Pons (tissue), 1 donor: Measurements from ENCODE around the gene ARHGAP42.

Experiments used
- DNase-seq: peaks from one replicate; pipeline ENCODE4 v3.0.0-alpha.2; 2016; ENCODE audit warnings: low spot score

ARHGAP42 gene

DNA sequence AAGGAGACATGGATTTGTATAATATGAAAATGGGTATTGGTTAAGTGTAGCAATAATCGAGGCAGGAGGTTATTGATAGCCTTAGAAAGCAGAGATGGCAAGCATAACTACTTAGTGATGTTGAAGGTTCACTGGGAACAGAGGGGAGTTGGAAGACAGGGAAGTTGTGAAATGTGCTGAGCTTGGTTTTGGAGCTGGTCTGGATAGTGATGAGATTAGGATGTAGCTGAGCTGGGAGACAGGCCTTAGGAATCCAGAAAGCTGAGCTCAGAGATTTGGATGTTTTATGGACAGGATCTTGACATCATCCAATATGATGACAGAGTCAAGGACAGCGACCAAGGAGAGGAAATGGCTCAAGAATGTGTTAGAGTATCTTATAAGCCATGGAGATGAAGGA, 113.1 kb downstream of the ARHGAP42 start:
- DNase-seq: no peak

DNA sequence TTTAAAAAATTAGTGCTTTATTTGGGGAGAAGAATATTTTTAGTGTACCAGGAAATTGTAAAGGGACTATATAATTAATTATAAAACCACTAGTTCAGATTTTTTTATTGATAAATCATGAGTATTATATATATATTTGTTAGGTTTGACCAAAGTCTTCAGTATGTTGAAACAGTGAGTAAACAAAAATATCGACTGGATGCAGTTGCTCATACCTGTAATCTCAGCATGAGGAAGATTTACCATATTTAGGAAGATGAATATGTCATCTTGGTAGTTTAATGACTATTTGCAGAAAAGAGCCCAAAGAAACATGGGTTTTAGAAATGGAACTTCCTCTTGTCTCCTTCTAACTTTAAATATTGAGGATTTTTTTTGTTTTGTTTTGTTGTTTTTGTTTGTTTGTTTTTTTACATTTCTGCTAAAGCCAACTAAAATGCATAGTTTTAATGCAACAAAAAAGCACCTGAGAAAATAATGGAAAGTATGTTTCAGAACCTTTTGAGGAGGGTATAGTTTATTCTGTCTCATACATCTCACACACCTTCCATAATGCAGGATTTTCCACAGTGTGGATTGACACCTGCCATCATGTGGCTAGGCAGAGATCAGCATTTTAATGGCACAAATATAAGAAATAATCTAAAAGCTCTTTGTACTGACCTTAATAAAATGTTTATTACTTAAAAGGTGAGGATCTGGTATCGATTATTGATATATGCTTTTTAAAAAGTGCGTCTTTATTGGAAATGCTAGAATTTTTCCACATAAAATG, 114.3 kb downstream of the ARHGAP42 start:
- no peak for DNase-seq

DNA sequence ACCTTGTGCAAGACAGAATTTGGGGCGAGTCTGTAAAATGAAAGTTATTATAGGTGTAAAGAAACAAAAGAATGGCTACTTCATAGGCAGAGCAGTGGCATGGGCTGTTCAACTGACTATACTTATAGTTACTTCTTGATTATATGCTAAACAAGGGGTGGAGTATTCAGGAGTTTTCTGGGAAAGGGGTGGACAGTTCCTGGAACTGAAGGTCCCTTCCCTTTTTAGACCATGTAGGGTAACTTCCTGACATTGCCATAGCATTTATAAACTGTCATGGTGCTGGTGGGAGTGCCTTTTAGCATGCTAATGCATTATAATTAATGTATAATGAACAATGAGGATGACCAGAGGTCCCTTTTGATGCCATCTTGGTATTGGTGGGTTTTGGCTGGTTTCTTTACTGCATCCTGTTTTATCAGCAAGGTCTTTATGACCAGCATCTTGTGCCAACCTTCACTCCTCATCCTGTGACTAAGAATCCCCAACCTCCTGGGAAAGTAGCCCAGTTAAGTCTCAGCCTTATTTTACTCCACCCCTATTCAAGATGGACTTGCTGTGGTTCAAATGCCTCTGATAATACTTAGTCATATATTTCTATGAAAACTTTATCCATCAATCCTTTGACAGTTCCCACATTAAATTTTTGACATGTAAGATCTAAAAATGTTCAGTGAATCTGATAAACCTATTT, 118.6 kb downstream of the ARHGAP42 start:
- no peak for DNase-seq

GRCh38 chr11:100806296-100806695, 119.2 kb downstream of the ARHGAP42 start:
- DNase-seq: no peak

DNA sequence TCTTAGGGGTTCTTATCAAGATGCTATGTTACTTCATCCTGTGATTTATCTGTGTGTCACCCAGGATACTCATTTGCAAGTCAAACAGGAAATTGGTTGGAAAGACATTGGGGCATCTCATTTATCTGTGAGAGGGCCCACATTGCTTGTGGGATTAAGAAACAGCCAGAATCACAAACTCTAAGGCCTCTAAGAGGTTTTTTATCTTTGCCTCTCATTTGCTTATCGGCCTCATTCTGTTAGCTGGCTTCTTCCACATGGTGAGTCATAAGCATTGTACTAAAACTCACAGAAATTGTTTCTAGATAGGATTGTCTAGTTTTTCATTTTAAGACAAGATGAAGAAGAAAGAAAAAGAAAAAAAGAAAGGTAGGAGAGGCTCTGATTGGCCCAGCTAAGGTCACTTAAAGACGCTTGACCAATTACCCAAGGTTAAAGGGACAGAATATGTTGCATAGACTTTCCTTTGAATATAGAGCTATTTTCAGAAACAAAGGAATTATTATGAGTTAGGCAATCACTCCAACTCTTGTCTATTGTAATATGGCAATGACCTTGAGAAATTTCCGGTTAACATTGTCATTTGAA, 121.9 kb downstream of the ARHGAP42 start:
- no peak for DNase-seq

DNA sequence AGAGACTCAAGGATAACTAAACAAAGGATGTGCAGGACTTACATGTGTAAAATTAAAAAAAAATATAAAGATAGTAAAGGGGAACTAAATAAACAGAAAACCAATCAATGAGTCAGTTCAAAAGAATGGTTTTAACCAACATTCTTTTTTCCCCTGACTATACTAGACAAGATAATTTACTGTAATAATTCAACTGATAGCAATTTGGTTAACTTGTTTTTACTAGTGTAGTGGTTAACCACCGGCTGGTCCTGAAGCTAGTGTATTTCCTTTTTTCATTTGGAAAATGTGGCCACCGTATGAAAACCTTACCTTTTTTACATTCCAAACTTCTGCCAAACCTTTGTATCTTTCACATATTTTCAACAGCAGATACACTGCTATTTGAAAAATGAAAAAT, 123.1 kb downstream of the ARHGAP42 start:
- DNase-seq: no peak

- DNase-seq: no peak
Measured at GRCh38 chr11:100810666-100811065, 123.6 kb downstream of the ARHGAP42 start.

GRCh38 chr11:100812517-100812916, 125.4 kb downstream of the ARHGAP42 start:
- no peak for DNase-seq

- DNase-seq: no peak
Measured at GRCh38 chr11:100815787-100816330, 128.8 kb downstream of the ARHGAP42 start.

- no peak for DNase-seq
Measured at GRCh38 chr11:100816823-100817222, 129.7 kb downstream of the ARHGAP42 start.

DNA sequence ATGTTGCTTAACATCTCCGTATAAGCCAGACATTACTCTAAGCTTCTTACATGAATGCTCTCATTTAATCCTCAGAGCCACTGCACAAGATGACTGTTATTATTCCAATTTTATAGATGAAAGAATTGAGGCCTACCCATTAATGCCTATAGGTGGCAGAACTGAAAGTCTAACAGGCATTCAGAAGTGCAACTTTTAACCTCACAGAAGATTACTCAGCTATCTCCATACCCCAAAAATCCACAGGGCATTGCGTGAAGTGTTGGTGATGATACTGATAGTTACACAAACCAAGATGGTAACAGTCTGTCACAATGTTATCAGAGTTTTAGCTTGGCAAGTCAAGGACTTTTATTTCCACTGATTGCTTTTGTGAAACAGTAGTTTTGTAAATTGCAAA, 130.5 kb downstream of the ARHGAP42 start:
- DNase-seq: no peak

- no peak for DNase-seq
Measured at GRCh38 chr11:100820621-100821020, 133.5 kb downstream of the ARHGAP42 start.

- peak; percentile 36 for DNase-seq
Measured at GRCh38 chr11:100821198-100821597, 134.1 kb downstream of the ARHGAP42 start.

DNA sequence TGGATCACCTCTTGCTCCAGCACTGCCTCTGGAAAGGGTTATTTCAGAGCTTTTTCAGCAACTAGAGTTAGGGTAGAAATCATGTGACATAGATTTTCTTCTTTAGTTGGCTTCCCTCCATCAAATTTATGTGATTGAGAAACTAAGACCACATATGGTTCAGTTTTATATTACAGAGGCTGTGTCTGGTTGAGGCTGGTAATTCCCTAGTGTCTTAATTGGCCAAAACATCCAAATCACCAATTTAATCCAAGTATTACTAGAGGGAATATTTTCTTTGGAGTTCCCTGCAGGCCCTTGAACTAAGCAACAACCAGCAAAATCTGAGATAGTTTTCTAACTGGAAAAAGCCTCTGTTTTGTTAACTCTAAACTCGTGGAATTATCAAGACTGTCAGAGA, 136.3 kb downstream of the ARHGAP42 start:
- DNase-seq: no peak

- DNase-seq: no peak
Measured at GRCh38 chr11:100824041-100824809, 137.1 kb downstream of the ARHGAP42 start.

GRCh38 chr11:100825626-100826025, 138.5 kb downstream of the ARHGAP42 start:
- no peak for DNase-seq

DNA sequence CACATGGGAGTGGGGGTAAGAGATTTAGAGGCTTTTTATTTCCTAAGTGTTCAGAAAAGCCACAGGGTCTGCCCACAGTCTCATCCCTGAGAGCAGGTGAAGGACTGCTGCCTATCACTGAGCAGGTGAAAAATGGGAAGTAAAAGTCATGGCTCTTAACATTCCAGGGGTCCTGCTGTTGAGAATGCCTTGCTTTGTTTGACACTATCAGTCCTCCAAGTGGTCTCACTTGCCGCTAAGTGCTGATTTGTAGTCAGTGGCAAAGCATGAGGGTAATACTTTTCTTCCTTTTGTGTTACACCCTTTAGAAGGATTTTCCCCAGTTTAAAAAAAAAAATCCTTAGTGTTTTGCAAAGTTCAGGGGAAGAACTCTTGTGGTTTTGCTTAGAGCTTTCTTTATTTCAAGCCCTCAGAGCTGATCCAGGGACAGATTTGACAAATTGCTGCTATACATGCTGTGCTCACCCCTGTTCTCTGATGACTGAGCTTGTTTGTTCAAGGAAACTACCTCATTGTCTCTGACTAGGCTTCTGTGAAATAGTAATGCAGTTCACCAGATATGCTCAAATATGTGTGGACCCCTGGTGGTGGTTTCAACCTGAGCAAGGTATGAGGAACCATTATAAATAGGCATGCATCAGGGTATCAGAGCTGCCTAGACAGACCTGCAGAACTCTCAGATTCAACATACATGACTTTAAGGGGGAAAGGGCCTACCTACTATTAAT, 141.0 kb downstream of the ARHGAP42 start:
- DNase-seq: no peak

GRCh38 chr11:100830274-100830673, 143.2 kb downstream of the ARHGAP42 start:
- DNase-seq: no peak

GRCh38 chr11:100830978-100831732, 144.1 kb downstream of the ARHGAP42 start:
- DNase-seq: no peak

DNA sequence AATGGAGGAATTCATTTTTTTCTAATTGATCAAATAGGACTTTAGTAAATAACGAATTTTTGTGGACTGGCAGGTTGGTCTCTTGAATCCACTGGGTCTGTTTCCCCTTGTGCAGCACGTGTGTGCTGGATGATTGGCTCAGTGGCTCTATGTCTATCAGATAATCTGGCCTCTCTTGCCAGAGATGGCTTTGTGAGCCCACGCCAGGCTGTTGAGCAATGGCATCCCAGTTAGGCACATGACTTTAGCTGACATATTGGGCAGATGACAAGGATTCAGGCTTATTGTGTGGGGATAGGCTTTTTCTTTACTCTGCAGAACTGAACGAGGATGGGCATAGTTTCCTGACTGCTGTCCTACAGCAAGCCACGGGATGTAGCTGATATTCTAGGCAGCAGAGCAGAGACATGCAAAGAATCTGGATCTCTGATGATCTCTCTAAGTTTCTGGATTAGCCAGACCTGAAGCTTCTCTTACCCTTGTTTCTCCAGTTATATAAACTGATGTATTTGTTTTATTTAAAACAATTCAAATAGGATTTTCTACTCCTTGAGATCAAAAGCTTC, 144.9 kb downstream of the ARHGAP42 start:
- no peak for DNase-seq
